Dedifferentiated amniotic fluid mesenchymal stem cell (primary cell): Measurements from ENCODE around the gene RACK1.
A peak's percentile ranks its signal among the peaks of the same experiment; 100 is the strongest.
"Not testable (repeated sequence)": the region's sequence is repeated elsewhere in the genome, so short reads cannot be mapped to it uniquely, and the experiment has no call there.

Source experiments
- DNase-seq: peaks from one replicate; pipeline ENCODE4 v3.0.0-alpha.2; 2016; ENCODE audit errors: extremely low spot score

RACK1 gene

DNA sequence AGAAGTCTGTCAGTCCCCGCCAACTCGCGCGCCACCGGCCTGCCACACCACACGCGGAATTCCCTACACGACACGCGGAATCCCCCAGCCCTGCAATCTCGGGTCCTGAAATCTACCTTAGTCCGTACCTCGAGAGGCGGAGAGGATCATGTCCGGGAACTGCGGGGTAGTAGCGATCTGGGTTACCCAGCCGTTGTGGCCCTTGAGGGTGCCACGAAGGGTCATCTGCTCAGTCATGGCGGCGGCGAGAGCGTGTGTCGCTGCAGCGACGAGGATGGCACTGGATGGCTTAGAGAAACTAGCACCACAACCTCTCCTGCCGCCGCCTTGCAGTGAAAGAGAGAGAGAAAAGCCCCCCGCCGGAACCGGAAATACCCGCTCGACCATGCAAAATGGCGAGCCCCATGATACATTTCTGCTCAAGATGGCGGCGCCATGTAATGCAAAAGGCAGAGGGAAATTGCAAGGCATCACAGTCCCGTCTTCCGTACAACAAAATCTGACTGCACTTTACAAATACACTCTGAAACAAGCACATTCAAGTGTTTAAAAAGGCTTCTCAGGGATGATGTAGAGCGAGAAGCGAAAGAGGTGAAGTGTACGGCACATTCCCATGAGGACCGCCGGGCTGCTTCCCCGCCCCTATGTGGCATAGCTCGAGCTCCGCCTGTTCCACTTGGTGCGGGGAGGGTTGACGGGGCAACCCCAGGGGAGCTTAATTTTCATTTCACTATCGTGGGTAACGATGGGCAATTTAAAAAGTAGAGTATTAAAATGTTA lies at the start of gene RACK1:
Gene RACK1, minus strand, starts transcription at position 343 of the 780 bp plus-strand sequence. Its CDS starts 106 bp downstream, at position 237.
- DNase-seq = peak; percentile 85

DNA sequence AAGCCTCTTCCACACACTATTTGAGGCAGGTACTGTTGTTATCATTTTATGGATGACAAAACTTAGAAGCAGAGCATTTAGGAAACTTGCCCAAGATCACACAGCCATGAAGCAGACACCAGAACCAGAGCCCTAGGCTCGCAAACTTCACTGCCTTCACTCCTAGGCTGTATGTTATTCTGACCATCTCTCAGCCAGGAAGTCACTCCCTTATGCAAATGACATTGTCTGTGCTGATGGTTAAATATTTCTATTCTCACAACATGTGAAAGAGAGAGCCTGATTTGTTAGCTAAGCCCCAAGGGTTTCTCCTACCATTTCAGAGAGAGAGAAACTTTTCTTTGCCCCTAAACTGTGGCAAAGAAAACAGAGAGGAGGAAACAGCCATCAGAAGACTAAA lies 43.6 kb upstream of the RACK1 start:
- not testable (repeated sequence) for DNase-seq

DNA sequence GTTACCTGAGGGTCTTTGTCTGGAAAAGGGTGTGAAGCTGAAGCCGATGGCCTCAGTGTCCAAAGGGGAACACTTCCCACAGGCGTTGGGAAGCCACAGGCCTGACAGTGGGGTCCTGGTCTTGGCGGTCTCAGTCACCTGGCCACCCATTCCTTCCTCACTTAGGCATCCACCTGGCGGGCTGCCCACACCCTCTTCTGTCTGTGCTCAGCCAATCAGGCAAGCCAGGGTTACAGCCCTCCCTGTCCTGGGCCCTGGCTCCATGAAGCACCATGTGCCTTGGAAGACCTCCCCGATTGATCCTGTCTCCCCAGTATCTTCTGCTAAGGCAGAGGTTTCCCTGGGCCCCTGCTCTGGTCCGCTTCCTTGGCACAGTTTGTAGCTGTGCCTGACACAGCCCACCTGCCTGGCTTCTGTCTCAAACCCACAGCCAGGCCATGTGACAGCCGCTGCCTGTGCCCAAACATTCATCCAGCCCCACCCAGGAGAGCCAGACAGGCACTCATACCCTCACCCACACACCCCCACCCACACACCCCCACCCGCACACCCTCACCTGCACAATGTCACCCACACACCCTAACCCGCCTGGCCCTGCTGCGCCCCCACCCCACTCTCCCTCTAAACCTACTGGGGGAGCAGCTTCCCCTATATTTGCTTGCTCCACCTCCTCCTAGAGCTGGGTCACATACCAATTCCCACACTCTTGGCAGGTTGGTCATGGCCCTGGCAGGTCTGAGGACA lies 42.4 kb upstream of the RACK1 start:
- DNase-seq = not testable (repeated sequence)

DNA sequence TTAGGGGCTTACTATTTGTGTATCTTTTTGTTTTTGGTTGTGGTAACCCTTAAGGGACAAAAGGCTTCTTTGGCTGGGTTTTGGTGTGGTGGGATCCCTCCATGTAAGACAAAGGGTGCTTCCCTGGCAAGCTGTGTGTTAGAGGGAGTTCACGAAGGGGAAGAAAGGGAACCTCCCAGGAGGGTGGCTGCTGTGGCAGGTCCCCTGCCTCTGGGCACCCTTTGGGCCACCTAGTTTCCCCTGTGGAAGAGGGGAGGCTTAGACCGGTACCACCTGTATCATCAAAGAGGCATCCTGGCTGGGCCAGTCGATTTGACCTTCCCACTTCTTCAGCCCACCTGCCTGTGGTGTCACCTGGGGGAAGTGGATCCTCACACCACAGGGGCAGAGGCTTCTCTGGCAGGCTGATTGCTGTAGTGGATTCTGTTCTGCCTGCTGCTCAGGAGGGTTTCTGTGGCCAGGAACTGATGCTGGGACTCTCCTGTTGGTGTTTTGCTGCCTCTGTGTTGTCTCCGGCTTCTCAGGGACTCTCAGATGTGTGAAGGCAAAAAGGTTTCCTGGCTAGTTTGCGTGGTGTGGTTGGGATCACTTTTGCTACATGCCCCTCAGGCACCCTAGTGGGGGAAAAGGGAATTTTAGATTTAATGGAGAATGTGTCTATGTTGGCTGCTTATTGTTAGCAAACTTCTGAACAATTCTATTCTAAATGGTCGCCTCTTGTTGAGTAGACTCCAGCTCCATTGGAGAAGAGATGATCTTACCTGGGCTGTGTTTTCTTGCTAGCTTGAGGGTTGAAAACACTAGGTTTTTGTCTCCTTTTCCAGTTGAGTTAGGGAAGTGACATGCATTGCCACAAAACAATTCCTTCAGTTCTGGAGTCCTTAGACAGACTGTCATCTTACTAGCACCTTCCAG lies 40.4 kb upstream of the RACK1 start:
- not testable (repeated sequence) for DNase-seq

DNA sequence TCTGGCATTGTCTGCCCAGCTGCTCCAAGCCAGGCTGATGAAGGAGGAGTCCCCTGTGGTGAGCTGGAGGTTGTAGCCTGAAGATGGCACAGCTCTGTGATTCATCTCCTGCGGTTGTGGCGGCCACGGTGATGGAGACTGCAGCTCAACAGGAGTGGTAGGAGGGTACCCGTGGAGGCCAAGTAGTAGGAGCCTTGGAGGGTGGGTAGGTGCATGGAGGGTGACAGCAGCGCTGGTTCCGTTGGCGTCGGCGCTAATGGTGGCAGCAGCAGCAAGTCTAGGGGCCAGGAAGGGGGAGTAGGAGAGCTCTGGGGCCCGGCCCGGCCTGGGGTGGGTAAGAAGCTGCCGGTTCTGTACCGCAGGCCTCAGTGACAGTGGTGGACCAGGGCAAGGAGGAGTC lies 39.6 kb upstream of the RACK1 start:
- DNase-seq = no peak

DNA sequence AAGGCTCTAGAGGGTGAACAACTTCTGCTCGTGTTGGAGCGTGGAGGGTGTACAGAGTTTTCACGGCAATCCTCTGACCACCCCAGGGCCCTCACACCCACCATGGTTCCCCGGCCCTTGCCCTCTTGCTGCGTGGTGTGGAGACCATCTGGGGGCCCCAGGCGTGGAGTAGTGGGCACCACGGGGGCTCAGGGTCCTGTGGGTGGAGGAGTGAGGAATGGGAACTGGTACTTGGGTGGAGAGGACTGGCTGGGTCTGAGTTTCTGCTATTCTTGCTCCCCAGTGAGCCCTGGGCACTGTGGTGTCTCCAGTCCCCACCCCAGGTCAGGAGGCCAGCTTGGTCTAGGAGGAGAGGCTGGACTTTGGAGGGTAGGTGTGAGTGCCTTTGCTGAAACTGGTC lies 39.2 kb upstream of the RACK1 start:
- no peak for DNase-seq

DNA sequence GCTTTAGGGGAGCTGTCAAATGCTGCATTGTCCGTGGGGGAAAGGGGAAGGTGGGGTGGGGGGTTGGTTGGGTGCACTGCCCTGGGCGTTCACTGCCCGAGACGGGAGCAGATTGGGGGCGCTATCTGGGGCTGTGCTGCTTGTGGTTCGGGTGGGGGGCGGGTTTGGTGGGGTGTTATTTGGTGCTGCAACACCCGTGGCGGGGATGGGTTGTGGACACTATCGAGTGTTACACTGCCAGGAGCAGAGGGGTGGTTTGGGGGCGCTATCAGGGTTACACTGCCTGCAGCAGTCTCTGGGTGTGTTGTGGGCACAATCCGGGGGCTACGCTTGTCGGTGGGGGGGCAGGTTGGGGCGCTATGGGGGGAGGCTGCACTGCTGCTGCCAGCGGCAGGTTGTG lies 38.7 kb upstream of the RACK1 start:
- not testable (repeated sequence) for DNase-seq

DNA sequence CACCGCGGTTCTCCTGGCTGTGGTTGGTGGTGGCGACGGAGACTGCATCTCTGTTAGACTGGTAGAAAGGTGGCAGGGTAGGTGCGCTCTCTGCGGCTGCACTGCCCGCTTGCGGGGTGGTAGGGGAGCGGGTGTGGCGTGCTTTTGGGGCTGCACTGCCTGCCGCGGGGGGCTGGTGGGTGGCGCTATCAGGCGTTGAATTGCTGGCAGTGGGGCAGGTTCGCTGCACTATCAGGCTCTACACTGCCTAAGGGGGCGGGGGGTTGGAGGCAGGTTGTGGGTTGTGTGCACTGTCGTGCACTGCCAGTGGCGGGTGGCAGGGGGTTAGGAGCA lies 38.2 kb upstream of the RACK1 start:
- DNase-seq = no peak

DNA sequence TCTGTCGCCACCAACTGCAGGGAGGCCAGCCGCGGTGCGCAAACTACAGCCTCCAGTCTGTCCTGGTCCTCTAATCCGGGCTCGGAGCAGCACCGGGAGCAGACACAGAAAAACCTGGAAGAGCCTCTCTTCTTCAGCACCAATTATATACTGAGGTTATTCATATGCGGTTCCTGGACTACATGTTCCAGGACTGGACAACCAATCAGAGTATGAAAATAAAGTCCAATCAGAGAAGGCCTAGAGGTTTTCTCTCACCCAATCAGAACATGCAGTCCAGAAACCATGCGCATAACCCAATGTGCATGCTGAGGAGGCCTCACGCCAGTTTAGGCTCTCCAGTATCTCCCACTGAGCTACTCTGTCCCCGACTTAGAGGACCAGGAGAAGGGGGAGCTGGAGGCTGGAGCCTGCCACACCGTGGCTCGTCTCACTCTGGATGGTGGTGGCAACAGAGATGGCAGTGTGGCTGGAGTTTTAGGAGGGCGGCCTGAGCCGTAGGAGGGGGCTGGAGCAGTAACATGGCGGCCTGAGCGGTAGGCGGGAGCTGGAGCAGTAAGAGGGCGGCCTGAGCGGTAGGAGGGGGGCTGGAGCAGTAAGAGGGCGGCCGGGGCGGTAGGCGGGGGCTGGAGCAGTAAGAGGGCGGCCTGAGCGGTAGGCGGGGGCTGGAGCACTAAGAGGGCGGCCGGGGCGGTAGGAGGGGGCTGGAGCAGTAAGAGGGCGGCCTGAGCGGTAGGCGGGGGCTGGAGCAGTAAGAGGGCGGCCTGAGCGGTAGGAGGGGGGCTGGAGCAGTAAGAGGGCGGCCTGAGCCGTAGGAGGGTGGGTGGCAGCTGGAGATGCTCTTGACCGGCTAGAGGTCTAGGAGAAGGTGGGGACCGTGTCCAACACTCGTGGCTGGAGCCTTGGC lies 37.6 kb upstream of the RACK1 start:
- no peak for DNase-seq

DNA sequence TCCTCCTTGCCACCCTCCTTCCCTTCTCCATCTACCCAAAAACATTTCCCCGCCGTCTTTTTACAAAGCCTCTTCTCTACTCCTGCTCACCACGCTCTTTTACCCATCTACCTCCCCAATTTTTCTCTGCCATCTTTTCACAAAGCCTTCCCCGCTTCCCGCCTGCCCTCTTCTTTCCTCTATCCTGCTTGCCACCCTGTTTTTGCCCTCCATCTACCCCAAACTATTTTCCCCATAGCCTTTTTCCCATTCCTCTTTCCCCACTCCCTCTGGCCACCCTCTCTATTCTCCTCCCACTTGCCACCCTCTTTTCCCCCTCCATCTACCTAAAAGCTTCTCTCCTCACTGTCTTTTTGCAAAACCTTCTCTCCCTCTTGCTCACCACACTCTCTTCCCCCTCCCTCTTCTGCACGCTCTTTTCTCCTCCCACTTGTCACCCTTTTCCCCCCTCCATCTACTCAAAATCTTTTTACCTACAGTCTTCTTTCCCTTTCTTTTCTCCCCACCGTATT lies 36.6 kb upstream of the RACK1 start:
- DNase-seq = no peak

DNA sequence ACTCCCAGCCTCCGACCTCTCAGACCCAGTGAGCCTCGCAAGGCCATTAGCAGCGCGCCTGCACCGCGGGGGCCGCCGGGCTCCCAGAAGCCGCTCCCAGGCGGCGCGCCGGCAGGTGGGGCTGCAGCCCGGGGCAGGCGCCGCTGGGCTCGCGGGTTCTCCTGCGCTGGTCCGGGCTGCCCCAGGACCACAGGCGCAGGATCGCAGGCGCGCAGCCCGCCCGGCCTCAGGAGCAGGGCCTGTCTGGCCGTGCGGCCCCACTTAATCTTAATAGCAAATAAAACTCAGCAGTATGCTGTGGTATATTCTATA lies 29.7 kb upstream of the RACK1 start:
- DNase-seq = not testable (repeated sequence)

DNA sequence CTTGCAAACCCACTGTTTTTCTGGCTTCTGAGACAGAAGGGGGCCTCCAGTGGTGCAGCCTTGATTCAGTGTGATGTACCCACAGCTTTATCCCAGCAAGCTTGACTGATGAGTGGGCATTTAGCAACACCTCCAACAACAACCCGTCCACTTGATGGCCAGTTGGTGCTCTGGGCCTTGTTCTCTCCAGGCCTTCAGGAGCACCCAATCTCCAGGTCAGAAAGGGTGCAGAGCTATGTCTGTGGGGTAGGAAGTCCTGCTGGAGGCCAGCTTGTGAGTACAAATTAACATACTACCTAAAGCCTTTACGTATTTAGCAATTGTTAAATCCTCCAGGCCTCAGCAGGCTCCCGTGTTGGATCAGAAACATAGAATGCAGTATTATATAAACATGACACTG lies 27.4 kb upstream of the RACK1 start:
- DNase-seq = no peak

DNA sequence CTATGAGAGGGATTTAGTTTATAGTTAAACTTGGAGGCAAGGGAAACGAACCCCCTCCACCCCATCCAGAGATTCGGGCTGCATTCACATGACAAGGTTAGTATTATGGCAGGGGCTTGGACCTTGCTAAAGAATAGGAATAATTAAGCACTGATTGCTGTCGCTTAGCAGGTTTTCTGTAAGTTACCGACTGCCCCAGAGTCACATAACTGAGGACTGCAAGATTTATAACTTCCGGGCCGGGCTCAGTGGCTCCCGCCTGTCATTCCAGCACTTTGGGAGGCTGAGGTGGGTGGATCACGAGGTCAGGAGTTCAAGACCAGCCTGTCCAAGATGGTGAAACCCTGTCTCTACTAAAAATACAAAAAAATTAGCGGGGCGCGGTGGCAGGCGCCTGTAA lies 24.2 kb upstream of the RACK1 start:
- DNase-seq = not testable (repeated sequence)

DNA sequence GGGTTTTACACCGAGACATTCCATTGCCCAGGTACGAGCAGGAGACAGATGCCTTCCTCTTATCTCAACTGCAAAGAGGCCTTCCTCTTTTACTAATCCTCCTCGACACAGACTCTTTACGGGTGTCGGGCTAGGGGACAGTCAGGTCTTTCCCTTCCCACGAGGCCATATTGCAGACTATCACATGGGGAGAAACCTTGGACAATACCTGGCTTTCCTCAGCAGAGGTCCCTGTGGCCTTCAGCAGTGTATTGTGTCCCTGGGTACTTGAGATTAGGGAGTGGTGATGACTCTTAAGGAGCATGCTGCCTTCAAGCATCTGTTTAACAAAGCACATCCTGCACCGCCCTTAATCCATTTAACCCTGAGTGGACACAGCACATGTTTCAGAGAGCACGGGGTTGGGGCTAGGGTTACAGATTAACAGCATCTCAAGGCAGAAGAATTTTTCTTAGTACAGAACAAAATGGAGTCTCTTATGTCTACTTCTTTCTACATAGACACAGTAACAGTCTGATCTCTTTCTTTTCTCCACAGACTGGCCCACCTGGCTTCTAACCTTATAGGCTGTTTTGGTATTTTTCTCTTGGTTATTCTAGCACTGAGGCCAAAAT lies 23.7 kb upstream of the RACK1 start:
- DNase-seq = not testable (repeated sequence)

DNA sequence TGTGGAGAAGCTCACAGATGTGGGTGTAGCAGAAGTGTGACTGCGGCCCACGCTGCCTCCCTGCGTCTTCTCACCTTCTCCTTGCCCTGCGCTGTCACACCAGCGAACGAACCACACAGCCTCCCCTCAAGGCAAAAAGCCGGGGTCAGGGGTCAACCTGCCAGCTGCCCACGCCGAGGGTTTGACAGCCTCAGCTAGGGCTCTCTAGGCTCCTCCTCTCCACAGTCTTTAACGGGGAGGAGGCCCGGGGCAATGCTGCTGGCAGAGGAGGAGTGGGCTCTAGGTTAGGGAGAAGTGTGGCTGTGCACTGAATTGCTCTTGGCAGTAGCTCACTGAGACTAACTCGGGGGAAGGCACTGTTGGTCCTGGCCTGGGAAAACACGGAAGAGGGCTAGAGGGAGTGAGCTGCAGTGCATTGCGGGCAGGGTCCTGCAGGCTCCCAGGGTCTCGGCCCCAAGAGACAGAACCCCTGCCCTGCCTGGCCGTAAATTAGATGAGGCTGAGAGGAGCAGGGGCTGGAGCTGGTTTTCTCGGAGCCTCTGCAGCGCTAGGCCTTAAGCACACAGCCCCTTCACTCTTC lies 21.5 kb upstream of the RACK1 start:
- DNase-seq = no peak

DNA sequence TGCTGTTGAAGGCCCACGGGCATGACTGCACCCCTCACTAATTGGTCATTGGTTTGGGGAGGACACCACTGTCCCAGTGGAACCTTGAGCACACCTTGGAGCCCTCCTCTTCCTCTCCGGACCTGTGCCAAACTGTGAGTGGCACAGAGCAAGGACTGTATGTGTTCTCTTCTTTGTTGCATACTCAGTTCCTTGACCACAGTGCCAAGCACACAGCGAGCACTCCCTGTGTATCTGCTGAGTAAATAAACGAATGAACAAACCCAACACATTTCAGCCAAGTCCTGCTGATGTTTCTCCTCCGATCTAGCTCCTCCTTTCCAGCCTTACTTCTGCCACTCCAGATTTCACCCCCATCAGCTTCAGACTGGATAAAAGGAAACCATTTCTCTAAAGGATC lies 19.9 kb upstream of the RACK1 start:
- DNase-seq = no peak

DNA sequence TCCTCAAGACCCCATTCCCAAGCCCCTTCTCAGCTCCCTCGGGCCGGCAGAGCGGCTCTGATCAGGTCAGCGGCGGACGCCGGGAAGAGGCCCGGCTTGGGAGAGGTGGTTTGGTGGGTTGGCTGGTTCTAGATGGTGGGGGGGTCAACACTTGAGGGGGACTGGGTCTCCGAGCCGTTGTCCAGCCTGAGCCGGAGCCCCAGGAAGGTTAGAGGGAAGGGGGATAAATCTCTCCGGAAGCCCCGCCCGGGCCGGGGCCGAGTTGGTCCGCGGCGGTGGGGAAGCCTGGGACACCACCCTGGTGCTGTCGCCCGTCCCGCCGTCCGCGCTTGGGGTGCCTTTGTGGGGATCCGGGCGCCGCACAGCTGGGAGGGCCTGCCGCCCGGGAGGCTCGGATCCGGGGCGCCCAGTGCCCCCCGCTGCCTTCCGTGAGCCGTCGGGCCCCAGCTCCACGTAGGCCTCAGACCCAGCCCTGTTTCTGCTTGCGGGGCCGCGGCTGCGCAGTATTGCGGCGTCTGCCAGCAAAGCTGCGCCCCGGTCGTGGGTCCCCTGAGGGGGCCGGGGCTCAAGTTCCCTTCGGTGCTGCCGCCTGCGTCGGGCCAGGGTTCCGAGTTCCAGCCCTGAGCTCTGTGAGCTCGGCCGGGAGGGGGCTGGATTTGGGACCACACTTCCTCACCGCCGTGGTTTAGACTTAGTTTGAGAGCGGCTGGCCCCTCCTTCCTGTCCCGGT lies 17.8 kb upstream of the RACK1 start:
- DNase-seq = peak; percentile 49

DNA sequence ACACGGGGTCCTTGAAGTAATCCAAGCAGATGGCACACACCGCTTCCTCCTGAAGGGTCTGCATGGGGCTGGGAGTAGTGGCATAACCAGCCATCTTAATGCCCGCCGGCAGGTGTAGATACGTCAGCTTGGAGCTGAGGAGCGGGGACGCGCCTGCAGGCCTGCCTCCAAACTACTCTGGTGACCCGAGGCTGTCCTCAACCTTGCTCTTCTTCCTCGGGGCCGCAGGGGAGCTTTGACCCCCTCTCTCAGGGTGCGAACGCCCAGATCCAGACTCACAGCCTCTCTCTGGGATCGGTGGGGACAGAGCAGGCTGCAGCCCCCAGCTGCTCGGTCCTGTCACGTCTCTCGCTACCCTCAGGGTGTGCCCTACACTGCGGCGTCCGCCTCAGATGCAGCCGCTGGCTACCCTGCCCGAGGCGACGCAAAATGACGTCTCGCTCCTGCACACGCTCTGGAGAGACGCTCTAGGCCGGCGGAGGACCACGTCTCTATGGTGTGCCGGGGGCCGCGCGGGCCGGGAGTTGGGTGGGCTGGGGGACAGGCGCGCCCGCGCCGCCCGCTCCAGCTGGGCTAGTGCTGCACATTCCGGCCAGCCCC lies 17.1 kb upstream of the RACK1 start, which contains the start of gene TRIM52:
Gene TRIM52, minus strand, starts transcription at position 424 of the 600 bp plus-strand sequence. Its CDS starts 330 bp downstream, at position 94.
- peak; percentile 83 for DNase-seq
